HepG2 (cell line): ENCODE data around the gene HIVEP2. TPM values are rescaled to one million over a fixed set of nuclear protein-coding genes. Genes with fewer than 3 reads are reported as not detected.

Source experiments
- CREB3 ChIP-seq: sonication (generic); formaldehyde crosslinking; IDR thresholded peaks from 2 replicates; pipeline ENCODE4 v1.5.0; 2020; ENCODE audit warnings: missing genetic modification reagents
- HES4 ChIP-seq: sonication (generic); formaldehyde crosslinking; IDR thresholded peaks from 2 replicates; pipeline ENCODE4 v1.9.0; 2021; ENCODE audit warnings: mild to moderate bottlenecking, missing genetic modification reagents, borderline replicate concordance
- HOXA5 ChIP-seq: sonication (generic); formaldehyde crosslinking; IDR thresholded peaks from 2 replicates; pipeline ENCODE4 v1.4.0; 2020; ENCODE audit warnings: missing genetic modification reagents
- MED8 ChIP-seq: sonication (generic); formaldehyde crosslinking; IDR thresholded peaks from 2 replicates; pipeline ENCODE4 v1.8.1; 2023; ENCODE audit warnings: mild to moderate bottlenecking, missing genetic modification reagents; ENCODE audit not compliant: insufficient replicate concordance
- MEIS1 ChIP-seq: sonication (generic); formaldehyde crosslinking; IDR thresholded peaks from 2 replicates; pipeline ENCODE4 v1.9.0; 2021; ENCODE audit warnings: mild to moderate bottlenecking, missing genetic modification reagents, moderate library complexity, borderline replicate concordance
- MXI1 ChIP-seq: IDR thresholded peaks from 3 replicates; pipeline ENCODE4 v1.6.1; 2012; ENCODE audit warnings: low read depth, low read length, inconsistent platforms, borderline replicate concordance
- NR2C2 ChIP-seq: sonication (generic); formaldehyde crosslinking; IDR thresholded peaks from 2 replicates; pipeline ENCODE4 v1.4.0; 2020; ENCODE audit warnings: missing genetic modification reagents, mild to moderate bottlenecking, moderate library complexity, borderline replicate concordance
- PHF5A ChIP-seq: IDR thresholded peaks from one replicate; pipeline ENCODE4 v1.6.1; 2018; ENCODE audit warnings: low read depth, missing genetic modification reagents; ENCODE audit not compliant: unreplicated experiment
- POLR2AphosphoS2 ChIP-seq: IDR thresholded peaks from 2 replicates; pipeline ENCODE4 v1.6.1; 2011; ENCODE audit warnings: low read depth, low read length, improper control_type of control experiment
- REXO4 ChIP-seq: sonication (generic); formaldehyde crosslinking; IDR thresholded peaks from 2 replicates; pipeline ENCODE4 v1.8.0; 2022; ENCODE audit warnings: missing genetic modification reagents, mild to moderate bottlenecking, borderline replicate concordance
- RFXAP ChIP-seq: sonication (generic); formaldehyde crosslinking; IDR thresholded peaks from 2 replicates; pipeline ENCODE4 v1.4.0; 2020; ENCODE audit warnings: missing genetic modification reagents, borderline replicate concordance
- SMC3 ChIP-seq: IDR thresholded peaks from 2 replicates; pipeline ENCODE4 v1.6.1; 2011; ENCODE audit warnings: low read length, improper control_type of control experiment
- SRSF1 ChIP-seq: fragments of 200-400 bp; formaldehyde crosslinking; optimal IDR thresholded peaks from 2 replicates; pipeline ENCODE3; 2017; ENCODE audit warnings: mild to moderate bottlenecking, low read depth, low read length, moderate library complexity
- TERF1 ChIP-seq: sonication (generic); formaldehyde crosslinking; IDR thresholded peaks from 2 replicates; pipeline ENCODE4 v1.8.0; 2022; ENCODE audit warnings: mild to moderate bottlenecking, missing genetic modification reagents, moderate library complexity
- ZFP37 ChIP-seq: sonication (generic); formaldehyde crosslinking; IDR thresholded peaks from 2 replicates; pipeline ENCODE4 v1.4.0; 2020; ENCODE audit warnings: missing genetic modification reagents, borderline replicate concordance
- ZNF431 ChIP-seq: sonication (generic); formaldehyde crosslinking; IDR thresholded peaks from 2 replicates; pipeline ENCODE4 v1.9.0; 2022; ENCODE audit warnings: missing genetic modification reagents, low read depth, mild to moderate bottlenecking, borderline replicate concordance
- polyA plus RNA-seq, 8 experiments: library from polyadenylated mRNA; depleted of rRNA in 3 of 8; stranded (reverse) in 7 of 8; unstranded in 1 of 8; fragments of >200 nt; fragmentation: Illumina TruSeq in 4 of 8; extraction: Trizol in 4 of 8; gene quantifications; 2 replicates each; pipeline versions ENCODE4 v1.2.1 to v1.2.3, GENCODE V29; 2011 to 2016; ENCODE audit warnings: low read depth in 4 of 8, missing spikeins in 1 of 8, mixed read lengths in 1 of 8; ENCODE audit not compliant: insufficient read depth in 1 of 8
- total RNA-seq, 5 experiments: library from RNA; depleted of rRNA; stranded (reverse); fragments of >200 nt; fragmentation: Illumina TruSeq; extraction: Trizol; gene quantifications; 2 replicates each; pipeline ENCODE4 v1.2.3, GENCODE V29; 2016; ENCODE audit warnings: low read depth in 1 of 5
- TF ChIP-seq, protein P1 (sequence below): IDR thresholded peaks from 2 replicates; pipeline ENCODE4 v1.6.1; 2016; ENCODE audit warnings: low read depth, control low read depth
- TF ChIP-seq, protein P2 (sequence below): sonication (generic); formaldehyde crosslinking; IDR thresholded peaks from 2 replicates; pipeline ENCODE4 v1.4.0; 2020; ENCODE audit warnings: missing genetic modification reagents, mild to moderate bottlenecking, borderline replicate concordance

Gene HIVEP2
- total and polyA plus RNA-seq, 2 of the 13 experiments (the other 11 are each of a cell fraction or from before 2014, with no cell fraction given): 3.4 to 12.9 TPM

DNA sequence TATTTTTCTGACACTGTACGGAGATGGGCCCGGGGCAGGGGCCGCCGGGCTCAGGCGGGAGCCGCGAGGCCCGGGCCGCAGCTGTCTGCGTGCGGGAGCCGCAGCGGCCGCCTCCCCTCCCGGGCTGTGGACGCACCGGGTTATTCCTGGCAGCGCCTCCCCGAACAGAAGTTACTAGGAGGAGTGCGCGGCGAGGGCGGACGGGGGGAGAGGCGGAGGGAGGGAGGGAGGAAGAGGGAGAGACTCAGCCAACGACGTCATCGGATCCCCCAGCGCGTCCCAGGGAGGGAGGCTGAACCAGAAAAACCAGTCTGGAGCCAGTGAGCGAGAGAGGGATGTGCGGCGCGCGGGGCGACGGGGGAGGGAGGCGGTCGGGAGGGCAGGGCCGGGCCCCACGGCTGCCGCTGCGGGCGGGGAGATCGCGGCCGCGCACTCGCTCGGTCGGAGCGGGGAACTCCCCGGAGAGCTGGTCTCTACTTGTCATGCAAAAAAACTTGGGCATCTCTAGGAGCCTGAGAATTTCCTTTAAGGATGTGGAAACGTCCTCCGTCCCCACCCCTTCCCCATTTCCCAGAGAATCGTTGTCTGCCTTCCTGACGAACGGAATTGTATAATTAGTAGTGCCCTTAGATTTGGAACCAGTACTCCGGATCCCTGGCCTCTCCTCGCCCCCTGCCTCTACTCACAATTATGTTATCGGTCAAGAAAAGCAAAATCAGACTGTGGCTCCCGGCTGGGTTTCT is 1.4 kb upstream of the HIVEP2 start (continued):
- TF ChIP-seq, protein P1, sequence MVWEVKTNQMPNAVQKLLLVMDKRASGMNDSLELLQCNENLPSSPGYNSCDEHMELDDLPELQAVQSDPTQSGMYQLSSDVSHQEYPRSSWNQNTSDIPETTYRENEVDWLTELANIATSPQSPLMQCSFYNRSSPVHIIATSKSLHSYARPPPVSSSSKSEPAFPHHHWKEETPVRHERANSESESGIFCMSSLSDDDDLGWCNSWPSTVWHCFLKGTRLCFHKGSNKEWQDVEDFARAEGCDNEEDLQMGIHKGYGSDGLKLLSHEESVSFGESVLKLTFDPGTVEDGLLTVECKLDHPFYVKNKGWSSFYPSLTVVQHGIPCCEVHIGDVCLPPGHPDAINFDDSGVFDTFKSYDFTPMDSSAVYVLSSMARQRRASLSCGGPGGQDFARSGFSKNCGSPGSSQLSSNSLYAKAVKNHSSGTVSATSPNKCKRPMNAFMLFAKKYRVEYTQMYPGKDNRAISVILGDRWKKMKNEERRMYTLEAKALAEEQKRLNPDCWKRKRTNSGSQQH: peak; percentile 70; the same call in 1 of the 2 replicates
- TF ChIP-seq HOXA5 (CRISPR knock-in tag) (peak; percentile 43; the same call in 1 of the 2 replicates), POLR2AphosphoS2 (peak; percentile 73; the same call in 1 of the 2 replicates), NR2C2 (CRISPR knock-in tag) (no peak), SMC3 (no peak), RFXAP (CRISPR knock-in tag) (no peak; the same call in 1 of the 2 replicates), SRSF1 (no peak), CREB3 (CRISPR knock-in tag) (no peak), HES4 (CRISPR knock-in tag) (peak; percentile 13; the same call in 1 of the 2 replicates), ZNF431 (CRISPR knock-in tag) (no peak; the same call in 1 of the 2 replicates), PHF5A (CRISPR knock-in tag) (no peak), REXO4 (CRISPR knock-in tag) (no peak), MXI1 (no peak), TERF1 (CRISPR knock-in tag) (no peak), ZFP37 (CRISPR knock-in tag) (peak; percentile 59; the same call in 1 of the 2 replicates), MEIS1 (CRISPR knock-in tag) (no peak; the same call in 1 of the 2 replicates), MED8 (no peak)
- TF ChIP-seq, protein P2, sequence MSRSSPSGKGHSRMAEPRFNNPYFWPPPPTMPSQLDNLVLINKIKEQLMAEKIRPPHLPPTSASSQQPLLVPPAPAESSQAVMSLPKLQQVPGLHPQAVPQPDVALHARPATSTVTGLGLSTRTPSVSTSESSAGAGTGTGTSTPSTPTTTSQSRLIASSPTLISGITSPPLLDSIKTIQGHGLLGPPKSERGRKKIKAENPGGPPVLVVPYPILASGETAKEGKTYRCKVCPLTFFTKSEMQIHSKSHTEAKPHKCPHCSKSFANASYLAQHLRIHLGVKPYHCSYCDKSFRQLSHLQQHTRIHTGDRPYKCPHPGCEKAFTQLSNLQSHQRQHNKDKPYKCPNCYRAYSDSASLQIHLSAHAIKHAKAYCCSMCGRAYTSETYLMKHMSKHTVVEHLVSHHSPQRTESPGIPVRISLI: no peak
